HepG2 (cell line): Measurements from ENCODE around the gene KATNB1. TPM values are rescaled to one million over a fixed set of nuclear protein-coding genes. Genes with fewer than 3 reads are reported as not detected.

ENCODE experiments used
- ADNP ChIP-seq: sonication (generic); formaldehyde crosslinking; IDR thresholded peaks from 2 replicates; pipeline ENCODE4 v1.4.0; 2020; ENCODE audit warnings: missing genetic modification reagents
- BCL6 ChIP-seq: IDR thresholded peaks from 2 replicates; pipeline ENCODE4 v1.6.1; 2016; ENCODE audit warnings: missing genetic modification reagents, missing compliant biosample characterization
- EHMT2 ChIP-seq: fragments of 200-600 bp; sonication (generic); IDR thresholded peaks from 2 replicates; pipeline ENCODE4 v1.7.0; 2017; ENCODE audit warnings: antibody characterized with exemption, low read depth, low read length, borderline replicate concordance
- GATAD1 ChIP-seq: IDR thresholded peaks from 2 replicates; pipeline ENCODE4 v1.6.1; 2016; ENCODE audit warnings: missing genetic modification reagents, missing compliant biosample characterization
- HDAC2 ChIP-seq: sonication (generic); formaldehyde crosslinking; IDR thresholded peaks from 2 replicates; pipeline ENCODE4 v1.4.0; 2020; ENCODE audit warnings: missing genetic modification reagents
- JUNB ChIP-seq: sonication (generic); formaldehyde crosslinking; IDR thresholded peaks from 2 replicates; pipeline ENCODE4 v1.8.0; 2022; ENCODE audit warnings: missing genetic modification reagents, mild to moderate bottlenecking, borderline replicate concordance
- MAFF ChIP-seq: IDR thresholded peaks from 2 replicates; pipeline ENCODE4 v1.6.1; 2011; ENCODE audit warnings: low read depth, low read length, improper control_type of control experiment
- NFIB ChIP-seq: sonication (generic); formaldehyde crosslinking; IDR thresholded peaks from 2 replicates; pipeline ENCODE4 v1.9.0; 2021; ENCODE audit warnings: missing genetic modification reagents, mild to moderate bottlenecking, borderline replicate concordance
- PITX1 ChIP-seq: sonication (generic); formaldehyde crosslinking; IDR thresholded peaks from 2 replicates; pipeline ENCODE4 v1.5.1; 2020; ENCODE audit warnings: mild to moderate bottlenecking, missing genetic modification reagents
- SAFB2 ChIP-seq: sonication (generic); formaldehyde crosslinking; IDR thresholded peaks from 2 replicates; pipeline ENCODE4 v1.5.1; 2020; ENCODE audit warnings: missing genetic modification reagents, low read depth, mild to moderate bottlenecking, borderline replicate concordance
- SIN3A ChIP-seq: IDR thresholded peaks from 2 replicates; pipeline ENCODE4 v1.6.1; 2011; ENCODE audit warnings: low read depth, mild to moderate bottlenecking, control low read depth, low read length, borderline replicate concordance
- TRIM24 ChIP-seq: sonication (generic); formaldehyde crosslinking; IDR thresholded peaks from 2 replicates; pipeline ENCODE4 v1.8.0; 2022; ENCODE audit warnings: mild to moderate bottlenecking, missing genetic modification reagents
- ZNF274 ChIP-seq: sonication (generic); formaldehyde crosslinking; IDR thresholded peaks from 2 replicates; pipeline ENCODE4 v1.5.1; 2020; ENCODE audit warnings: mild to moderate bottlenecking, missing genetic modification reagents
- ZNF556 ChIP-seq: sonication (generic); formaldehyde crosslinking; IDR thresholded peaks from 2 replicates; pipeline ENCODE4 v1.4.0; 2020; ENCODE audit warnings: mild to moderate bottlenecking, missing genetic modification reagents, borderline replicate concordance
- ZNF605 ChIP-seq: sonication (generic); formaldehyde crosslinking; IDR thresholded peaks from 2 replicates; pipeline ENCODE4 v1.8.0; 2022; ENCODE audit warnings: mild to moderate bottlenecking, missing genetic modification reagents
- ZNF644 ChIP-seq: IDR thresholded peaks from 2 replicates; pipeline ENCODE4 v1.6.1; 2016; ENCODE audit warnings: low read depth
- polyA plus RNA-seq, 8 experiments: library from polyadenylated mRNA; depleted of rRNA in 3 of 8; stranded (reverse) in 7 of 8; unstranded in 1 of 8; fragments of >200 nt; fragmentation: Illumina TruSeq in 4 of 8; extraction: Trizol in 4 of 8; gene quantifications; 2 replicates each; pipeline versions ENCODE4 v1.2.1 to v1.2.3, GENCODE V29; 2011 to 2016; ENCODE audit warnings: low read depth in 4 of 8, missing spikeins in 1 of 8, mixed read lengths in 1 of 8; ENCODE audit not compliant: insufficient read depth in 1 of 8
- total RNA-seq, 5 experiments: library from RNA; depleted of rRNA; stranded (reverse); fragments of >200 nt; fragmentation: Illumina TruSeq; extraction: Trizol; gene quantifications; 2 replicates each; pipeline ENCODE4 v1.2.3, GENCODE V29; 2016; ENCODE audit warnings: low read depth in 1 of 5
- TF ChIP-seq, protein P1 (sequence below): sonication (generic); formaldehyde crosslinking; IDR thresholded peaks from 2 replicates; pipeline ENCODE4 v1.4.0; 2020; ENCODE audit warnings: mild to moderate bottlenecking, missing genetic modification reagents
- TF ChIP-seq, protein P2 (sequence below): sonication (generic); formaldehyde crosslinking; IDR thresholded peaks from 2 replicates; pipeline ENCODE4 v1.8.1; 2023; ENCODE audit warnings: missing genetic modification reagents, inconsistent platforms, borderline replicate concordance
- TF ChIP-seq, protein P3 (sequence below): sonication (generic); formaldehyde crosslinking; IDR thresholded peaks from 2 replicates; pipeline ENCODE4 v1.5.0; 2020; ENCODE audit warnings: mild to moderate bottlenecking, missing genetic modification reagents
- TF ChIP-seq, protein P4 (sequence below): sonication (generic); formaldehyde crosslinking; conservative IDR thresholded peaks from 2 replicates; pipeline ENCODE4 v1.8.0; 2022; ENCODE audit warnings: missing genetic modification reagents
- TF ChIP-seq, protein P5 (sequence below): IDR thresholded peaks from 2 replicates; pipeline ENCODE4 v1.6.1; 2012; ENCODE audit warnings: low read length, improper control_type of control experiment
- TF ChIP-seq, protein P6 (sequence below): sonication (generic); formaldehyde crosslinking; IDR thresholded peaks from 2 replicates; pipeline ENCODE4 v1.5.0; 2020; ENCODE audit warnings: missing genetic modification reagents

Gene KATNB1
- total and polyA plus RNA-seq, 2 of the 13 experiments (the other 11 are each of a cell fraction or from before 2014, with no cell fraction given) = 31.5 to 43.5 TPM

DNA sequence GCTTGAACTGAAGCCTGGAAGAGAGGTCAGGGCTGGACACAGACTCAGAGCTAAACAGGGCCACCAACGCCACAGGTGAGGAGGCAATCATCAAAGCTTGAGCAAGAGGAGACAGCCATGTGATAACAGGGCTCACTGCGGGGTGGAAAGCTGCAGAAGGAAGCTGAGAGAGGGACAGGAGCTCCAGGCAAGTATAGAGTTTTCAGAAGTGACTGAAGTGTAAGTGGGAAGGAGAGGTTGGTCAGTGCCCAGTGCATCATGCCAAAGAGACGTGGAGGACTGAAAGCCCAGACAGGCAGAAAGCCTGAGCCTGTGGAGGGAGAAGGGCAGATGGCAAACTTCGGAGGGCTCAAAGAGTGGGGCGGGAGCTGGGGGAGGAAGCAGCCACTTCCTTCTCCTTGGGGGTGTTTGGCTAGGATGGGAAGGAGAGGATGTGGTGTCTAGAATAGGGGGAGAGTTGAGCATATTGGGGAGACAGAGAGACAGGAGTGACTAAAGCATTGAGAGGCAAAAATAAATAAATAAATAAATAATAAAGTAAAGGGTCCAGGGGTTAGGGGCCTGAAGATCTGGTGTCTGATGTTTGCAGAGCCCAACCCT is 64.1 kb downstream of the KATNB1 start (continued):
- TF ChIP-seq MAFF (no peak), TRIM24 (CRISPR knock-in tag) (no peak), NFIB (CRISPR knock-in tag) (no peak), JUNB (CRISPR knock-in tag) (no peak), EHMT2 (no peak), ZNF274 (0 out of 2 replicates have a peak, but pooled peaks have one; percentile 31), ADNP (CRISPR knock-in tag) (no peak), BCL6 (CRISPR knock-in tag) (no peak), SAFB2 (CRISPR knock-in tag) (peak; percentile 42; the same call in 1 of the 2 replicates), ZNF556 (CRISPR knock-in tag) (no peak), PITX1 (CRISPR knock-in tag) (0 out of 2 replicates have a peak, but pooled peaks have one; percentile 0), HDAC2 (CRISPR knock-in tag) (no peak), SIN3A (no peak), ZNF605 (CRISPR knock-in tag) (0 out of 2 replicates have a peak, but pooled peaks have one; percentile 6), GATAD1 (CRISPR knock-in tag) (no peak), ZNF644 (CRISPR knock-in tag) (no peak)
- TF ChIP-seq, protein P1, sequence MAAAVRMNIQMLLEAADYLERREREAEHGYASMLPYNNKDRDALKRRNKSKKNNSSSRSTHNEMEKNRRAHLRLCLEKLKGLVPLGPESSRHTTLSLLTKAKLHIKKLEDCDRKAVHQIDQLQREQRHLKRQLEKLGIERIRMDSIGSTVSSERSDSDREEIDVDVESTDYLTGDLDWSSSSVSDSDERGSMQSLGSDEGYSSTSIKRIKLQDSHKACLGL (CRISPR knock-in tag) = no peak
- TF ChIP-seq, protein P2, sequence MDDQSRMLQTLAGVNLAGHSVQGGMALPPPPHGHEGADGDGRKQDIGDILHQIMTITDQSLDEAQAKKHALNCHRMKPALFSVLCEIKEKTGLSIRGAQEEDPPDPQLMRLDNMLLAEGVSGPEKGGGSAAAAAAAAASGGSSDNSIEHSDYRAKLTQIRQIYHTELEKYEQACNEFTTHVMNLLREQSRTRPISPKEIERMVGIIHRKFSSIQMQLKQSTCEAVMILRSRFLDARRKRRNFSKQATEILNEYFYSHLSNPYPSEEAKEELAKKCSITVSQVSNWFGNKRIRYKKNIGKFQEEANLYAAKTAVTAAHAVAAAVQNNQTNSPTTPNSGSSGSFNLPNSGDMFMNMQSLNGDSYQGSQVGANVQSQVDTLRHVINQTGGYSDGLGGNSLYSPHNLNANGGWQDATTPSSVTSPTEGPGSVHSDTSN (CRISPR knock-in tag) = no peak
- TF ChIP-seq, protein P3, sequence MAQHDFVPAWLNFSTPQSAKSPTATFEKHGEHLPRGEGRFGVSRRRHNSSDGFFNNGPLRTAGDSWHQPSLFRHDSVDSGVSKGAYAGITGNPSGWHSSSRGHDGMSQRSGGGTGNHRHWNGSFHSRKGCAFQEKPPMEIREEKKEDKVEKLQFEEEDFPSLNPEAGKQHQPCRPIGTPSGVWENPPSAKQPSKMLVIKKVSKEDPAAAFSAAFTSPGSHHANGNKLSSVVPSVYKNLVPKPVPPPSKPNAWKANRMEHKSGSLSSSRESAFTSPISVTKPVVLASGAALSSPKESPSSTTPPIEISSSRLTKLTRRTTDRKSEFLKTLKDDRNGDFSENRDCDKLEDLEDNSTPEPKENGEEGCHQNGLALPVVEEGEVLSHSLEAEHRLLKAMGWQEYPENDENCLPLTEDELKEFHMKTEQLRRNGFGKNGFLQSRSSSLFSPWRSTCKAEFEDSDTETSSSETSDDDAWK (CRISPR knock-in tag) = no peak
- TF ChIP-seq, protein P4, sequence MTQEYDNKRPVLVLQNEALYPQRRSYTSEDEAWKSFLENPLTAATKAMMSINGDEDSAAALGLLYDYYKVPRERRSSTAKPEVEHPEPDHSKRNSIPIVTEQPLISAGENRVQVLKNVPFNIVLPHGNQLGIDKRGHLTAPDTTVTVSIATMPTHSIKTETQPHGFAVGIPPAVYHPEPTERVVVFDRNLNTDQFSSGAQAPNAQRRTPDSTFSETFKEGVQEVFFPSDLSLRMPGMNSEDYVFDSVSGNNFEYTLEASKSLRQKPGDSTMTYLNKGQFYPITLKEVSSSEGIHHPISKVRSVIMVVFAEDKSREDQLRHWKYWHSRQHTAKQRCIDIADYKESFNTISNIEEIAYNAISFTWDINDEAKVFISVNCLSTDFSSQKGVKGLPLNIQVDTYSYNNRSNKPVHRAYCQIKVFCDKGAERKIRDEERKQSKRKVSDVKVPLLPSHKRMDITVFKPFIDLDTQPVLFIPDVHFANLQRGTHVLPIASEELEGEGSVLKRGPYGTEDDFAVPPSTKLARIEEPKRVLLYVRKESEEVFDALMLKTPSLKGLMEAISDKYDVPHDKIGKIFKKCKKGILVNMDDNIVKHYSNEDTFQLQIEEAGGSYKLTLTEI = no peak
- TF ChIP-seq, protein P5, sequence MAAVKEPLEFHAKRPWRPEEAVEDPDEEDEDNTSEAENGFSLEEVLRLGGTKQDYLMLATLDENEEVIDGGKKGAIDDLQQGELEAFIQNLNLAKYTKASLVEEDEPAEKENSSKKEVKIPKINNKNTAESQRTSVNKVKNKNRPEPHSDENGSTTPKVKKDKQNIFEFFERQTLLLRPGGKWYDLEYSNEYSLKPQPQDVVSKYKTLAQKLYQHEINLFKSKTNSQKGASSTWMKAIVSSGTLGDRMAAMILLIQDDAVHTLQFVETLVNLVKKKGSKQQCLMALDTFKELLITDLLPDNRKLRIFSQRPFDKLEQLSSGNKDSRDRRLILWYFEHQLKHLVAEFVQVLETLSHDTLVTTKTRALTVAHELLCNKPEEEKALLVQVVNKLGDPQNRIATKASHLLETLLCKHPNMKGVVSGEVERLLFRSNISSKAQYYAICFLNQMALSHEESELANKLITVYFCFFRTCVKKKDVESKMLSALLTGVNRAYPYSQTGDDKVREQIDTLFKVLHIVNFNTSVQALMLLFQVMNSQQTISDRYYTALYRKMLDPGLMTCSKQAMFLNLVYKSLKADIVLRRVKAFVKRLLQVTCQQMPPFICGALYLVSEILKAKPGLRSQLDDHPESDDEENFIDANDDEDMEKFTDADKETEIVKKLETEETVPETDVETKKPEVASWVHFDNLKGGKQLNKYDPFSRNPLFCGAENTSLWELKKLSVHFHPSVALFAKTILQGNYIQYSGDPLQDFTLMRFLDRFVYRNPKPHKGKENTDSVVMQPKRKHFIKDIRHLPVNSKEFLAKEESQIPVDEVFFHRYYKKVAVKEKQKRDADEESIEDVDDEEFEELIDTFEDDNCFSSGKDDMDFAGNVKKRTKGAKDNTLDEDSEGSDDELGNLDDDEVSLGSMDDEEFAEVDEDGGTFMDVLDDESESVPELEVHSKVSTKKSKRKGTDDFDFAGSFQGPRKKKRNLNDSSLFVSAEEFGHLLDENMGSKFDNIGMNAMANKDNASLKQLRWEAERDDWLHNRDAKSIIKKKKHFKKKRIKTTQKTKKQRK = no peak
- TF ChIP-seq, protein P6, sequence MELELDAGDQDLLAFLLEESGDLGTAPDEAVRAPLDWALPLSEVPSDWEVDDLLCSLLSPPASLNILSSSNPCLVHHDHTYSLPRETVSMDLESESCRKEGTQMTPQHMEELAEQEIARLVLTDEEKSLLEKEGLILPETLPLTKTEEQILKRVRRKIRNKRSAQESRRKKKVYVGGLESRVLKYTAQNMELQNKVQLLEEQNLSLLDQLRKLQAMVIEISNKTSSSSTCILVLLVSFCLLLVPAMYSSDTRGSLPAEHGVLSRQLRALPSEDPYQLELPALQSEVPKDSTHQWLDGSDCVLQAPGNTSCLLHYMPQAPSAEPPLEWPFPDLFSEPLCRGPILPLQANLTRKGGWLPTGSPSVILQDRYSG (CRISPR knock-in tag) = no peak
